Mucosa of descending colon (tissue), 3 donors: ENCODE data around the gene TFB1M. TPM values are rescaled to one million over a fixed set of nuclear protein-coding genes. Genes with fewer than 3 reads are reported as not detected.

ENCODE experiments used
- ATAC-seq: fragments of 200-7000 bp; cut with Tn5 transposase; one replicate; pipeline ENCODE4 v1.9.1; 2020; ENCODE audit warnings: mild to moderate bottlenecking, moderate library complexity
- DNase-seq, 3 donors: peaks; one replicate each; pipeline ENCODE4 v3.0.0-alpha.2; 2020
- H3K36me3 ChIP-seq: fragments of 200-600 bp; one replicate; pipeline ENCODE4 v1.8.0; 2021; ENCODE audit warnings: low read depth, mild to moderate bottlenecking
- H3K4me1 ChIP-seq: fragments of 200-600 bp; one replicate; pipeline ENCODE4 v1.8.0; 2021; ENCODE audit warnings: low read depth, mild to moderate bottlenecking
- H3K4me3 ChIP-seq: fragments of 200-600 bp; one replicate; pipeline ENCODE4 v1.8.0; 2021; ENCODE audit warnings: mild to moderate bottlenecking
- H3K9me3 ChIP-seq: fragments of 200-600 bp; one replicate; pipeline ENCODE4 v1.8.0; 2021; ENCODE audit warnings: mild to moderate bottlenecking
- intact Hi-C, 2 donors: fragments of 100-400 bp; cut with DNase I in 1 of 2; cut with micrococcal nuclease in 1 of 2; formaldehyde crosslinking; loops; one replicate each; pipeline versions ENCODE4 v1.11.0 to v1.11.1; 2022; cut with DNase I, micrococcal nuclease
- total RNA-seq, 3 donors: library from RNA; stranded (reverse); fragmentation: NEBNext Ultra II Directional in 2 of 3; extraction: Animal tissue kit (Norgen Biotek cat#: 25700) in 2 of 3; gene quantifications; one replicate each; pipeline versions ENCODE4 v1.2.1 to v1.2.4, GENCODE V29; 2021 to 2023
- TF ChIP-seq, protein P1 (sequence below): fragments of 200-600 bp; IDR thresholded peaks from one replicate; pipeline ENCODE4 v1.8.0; 2022; ENCODE audit warnings: antibody characterized with exemption, mild to moderate bottlenecking
- donor health status: DM: no; HTN: no; CAD: no; lungs with moderate emphysema.
- donor health status: DM: no; HTN: no; CAD: no.
- donor health status: DM: no; HTN: yes; CAD: no.

TFB1M gene
- total RNA-seq, 3 donors from 2014 or later: 23.7 to 28.3 (median 26.5) TPM

DNA sequence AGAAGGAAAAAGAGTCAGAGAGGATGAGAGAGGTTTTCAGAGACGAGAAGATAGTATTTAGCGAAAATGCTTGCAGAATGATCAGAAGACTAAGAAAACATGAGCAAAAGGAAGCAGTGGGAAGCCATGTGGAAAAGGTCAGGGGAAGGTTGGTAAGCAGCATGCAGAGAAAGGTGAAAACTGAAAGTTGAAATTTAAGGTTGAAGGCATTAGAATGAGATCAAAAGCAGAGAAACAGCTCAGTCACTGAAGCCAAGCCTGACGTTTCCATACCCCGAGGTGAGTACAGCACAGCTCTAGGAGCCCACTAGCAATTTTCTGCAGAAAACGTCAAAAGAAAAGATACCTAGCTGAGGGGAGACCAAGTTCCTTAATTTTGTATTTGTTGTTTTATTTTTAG lies 19.1 kb upstream of the TFB1M start:
- no peak overlapping the region for H3K4me3 ChIP-seq
- H3K4me1 ChIP-seq: no peaks in the 10 kb centered on the region
- no peaks in the 10 kb centered on the region for H3K36me3 ChIP-seq
- no peak for ATAC-seq
- TF ChIP-seq, protein P1, sequence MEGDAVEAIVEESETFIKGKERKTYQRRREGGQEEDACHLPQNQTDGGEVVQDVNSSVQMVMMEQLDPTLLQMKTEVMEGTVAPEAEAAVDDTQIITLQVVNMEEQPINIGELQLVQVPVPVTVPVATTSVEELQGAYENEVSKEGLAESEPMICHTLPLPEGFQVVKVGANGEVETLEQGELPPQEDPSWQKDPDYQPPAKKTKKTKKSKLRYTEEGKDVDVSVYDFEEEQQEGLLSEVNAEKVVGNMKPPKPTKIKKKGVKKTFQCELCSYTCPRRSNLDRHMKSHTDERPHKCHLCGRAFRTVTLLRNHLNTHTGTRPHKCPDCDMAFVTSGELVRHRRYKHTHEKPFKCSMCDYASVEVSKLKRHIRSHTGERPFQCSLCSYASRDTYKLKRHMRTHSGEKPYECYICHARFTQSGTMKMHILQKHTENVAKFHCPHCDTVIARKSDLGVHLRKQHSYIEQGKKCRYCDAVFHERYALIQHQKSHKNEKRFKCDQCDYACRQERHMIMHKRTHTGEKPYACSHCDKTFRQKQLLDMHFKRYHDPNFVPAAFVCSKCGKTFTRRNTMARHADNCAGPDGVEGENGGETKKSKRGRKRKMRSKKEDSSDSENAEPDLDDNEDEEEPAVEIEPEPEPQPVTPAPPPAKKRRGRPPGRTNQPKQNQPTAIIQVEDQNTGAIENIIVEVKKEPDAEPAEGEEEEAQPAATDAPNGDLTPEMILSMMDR: no peak
- no peaks in the 10 kb centered on the region for H3K9me3 ChIP-seq
- intact Hi-C loops: no loop called here
- no peak for DNase-seq

DNA sequence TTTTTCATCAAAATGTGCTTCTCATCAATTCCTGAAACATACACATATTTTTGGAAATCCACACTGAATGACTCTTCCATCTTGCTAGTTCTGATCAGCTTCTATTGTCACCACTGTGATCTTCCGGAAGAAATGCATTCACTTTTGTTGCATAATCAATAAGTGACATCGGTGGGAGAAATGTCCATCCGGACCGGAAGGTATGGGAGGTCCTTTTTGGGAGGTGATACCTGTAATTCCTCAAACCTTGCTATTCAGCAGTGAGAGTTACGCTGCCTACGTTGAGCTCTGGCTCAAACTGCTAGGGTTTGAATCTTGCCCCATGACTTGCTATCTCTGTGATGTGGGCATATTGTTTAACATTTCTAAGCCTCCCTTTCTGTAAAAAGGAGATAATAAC lies 16.6 kb upstream of the TFB1M start:
- intact Hi-C loops: no loop called here
- no peak for ATAC-seq

DNA sequence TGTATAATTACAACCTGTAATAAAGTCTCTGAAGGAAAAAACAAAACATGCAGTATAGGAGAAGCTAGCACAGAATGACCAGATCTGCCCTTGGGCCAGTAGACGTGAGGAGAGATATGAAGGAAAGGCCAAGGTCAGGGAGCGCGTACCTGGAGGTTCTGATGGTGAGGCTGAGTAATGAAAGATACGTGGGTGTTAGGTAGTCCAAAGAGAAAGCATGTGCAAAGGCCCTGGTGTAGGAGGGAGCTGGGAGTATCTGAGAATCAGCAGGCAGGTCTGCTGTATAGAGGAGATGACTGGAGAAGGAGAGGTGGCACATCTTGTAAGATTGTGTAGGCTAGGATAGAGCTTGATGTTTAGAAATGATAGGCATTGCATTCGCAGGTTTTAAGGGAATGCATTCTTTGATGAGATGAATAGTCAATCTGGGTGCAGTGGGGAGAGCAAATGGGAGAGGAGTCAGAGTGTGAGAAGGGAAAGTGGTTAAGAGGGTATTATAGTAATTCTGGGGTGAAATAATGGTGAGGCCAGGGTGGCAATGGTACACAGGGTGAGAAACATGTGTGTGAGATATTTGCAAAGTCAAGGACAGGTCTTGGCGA lies 15.9 kb upstream of the TFB1M start:
- intact Hi-C loops: no loop called here
- H3K36me3 ChIP-seq: no peaks in the 10 kb centered on the region
- H3K9me3 ChIP-seq: no peaks in the 10 kb centered on the region
- H3K4me1 ChIP-seq: no peaks in the 10 kb centered on the region
- H3K4me3 ChIP-seq: no peak overlapping the region
- TF ChIP-seq, protein P1: no peak
- no peak for DNase-seq
- ATAC-seq: no peak

More for the DNA sequence above, 16.6 kb upstream of the TFB1M start:
- H3K36me3 ChIP-seq: no peaks in the 10 kb centered on the region
- no peak overlapping the region for H3K4me3 ChIP-seq
- TF ChIP-seq, protein P1: no peak
- no peaks in the 10 kb centered on the region for H3K9me3 ChIP-seq
- H3K4me1 ChIP-seq: no peaks in the 10 kb centered on the region
- no peak for DNase-seq

DNA sequence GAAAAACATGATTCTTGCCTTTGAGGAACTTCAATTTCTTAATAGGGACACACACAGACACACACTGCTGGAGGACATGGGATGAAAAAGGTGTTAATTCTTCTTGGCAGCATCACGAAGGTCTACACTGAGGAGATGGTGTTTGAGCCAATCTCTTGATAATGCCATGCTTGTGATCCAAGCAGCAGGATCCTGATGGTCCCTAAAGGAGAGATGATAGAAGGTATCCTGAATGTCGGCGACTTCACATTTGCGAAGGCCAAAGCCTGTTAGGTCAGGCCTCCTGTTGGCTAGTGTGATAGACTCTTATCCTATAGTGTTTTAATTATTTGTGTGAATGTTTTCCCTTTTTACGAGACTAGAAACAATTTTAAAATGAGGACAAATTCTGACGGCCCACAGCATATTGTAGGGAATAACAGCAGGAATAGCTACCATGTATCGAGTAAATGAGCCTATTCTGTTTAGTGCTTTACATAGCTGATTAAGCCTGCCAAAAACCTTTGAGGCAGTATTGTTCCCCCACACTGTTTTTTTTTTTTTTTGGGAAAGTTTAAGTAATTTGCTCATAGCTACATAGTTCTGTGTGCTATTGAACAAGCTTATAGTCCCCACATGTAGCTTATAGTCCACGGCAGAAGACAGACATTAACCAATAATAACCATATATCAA lies 15.3 kb upstream of the TFB1M start:
- H3K4me1 ChIP-seq: no peaks in the 10 kb centered on the region
- intact Hi-C loops: loop anchor here in 1 of 2 donors (10.0 kb wide), 1 partner anchor 195 kb away; no protein-coding TSS in a partner anchor
- DNase-seq (no peak), ATAC-seq (no peak)
- H3K36me3 ChIP-seq: no peaks in the 10 kb centered on the region
- no peak overlapping the region for H3K4me3 ChIP-seq
- TF ChIP-seq, protein P1: no peak
- no peaks in the 10 kb centered on the region for H3K9me3 ChIP-seq

DNA sequence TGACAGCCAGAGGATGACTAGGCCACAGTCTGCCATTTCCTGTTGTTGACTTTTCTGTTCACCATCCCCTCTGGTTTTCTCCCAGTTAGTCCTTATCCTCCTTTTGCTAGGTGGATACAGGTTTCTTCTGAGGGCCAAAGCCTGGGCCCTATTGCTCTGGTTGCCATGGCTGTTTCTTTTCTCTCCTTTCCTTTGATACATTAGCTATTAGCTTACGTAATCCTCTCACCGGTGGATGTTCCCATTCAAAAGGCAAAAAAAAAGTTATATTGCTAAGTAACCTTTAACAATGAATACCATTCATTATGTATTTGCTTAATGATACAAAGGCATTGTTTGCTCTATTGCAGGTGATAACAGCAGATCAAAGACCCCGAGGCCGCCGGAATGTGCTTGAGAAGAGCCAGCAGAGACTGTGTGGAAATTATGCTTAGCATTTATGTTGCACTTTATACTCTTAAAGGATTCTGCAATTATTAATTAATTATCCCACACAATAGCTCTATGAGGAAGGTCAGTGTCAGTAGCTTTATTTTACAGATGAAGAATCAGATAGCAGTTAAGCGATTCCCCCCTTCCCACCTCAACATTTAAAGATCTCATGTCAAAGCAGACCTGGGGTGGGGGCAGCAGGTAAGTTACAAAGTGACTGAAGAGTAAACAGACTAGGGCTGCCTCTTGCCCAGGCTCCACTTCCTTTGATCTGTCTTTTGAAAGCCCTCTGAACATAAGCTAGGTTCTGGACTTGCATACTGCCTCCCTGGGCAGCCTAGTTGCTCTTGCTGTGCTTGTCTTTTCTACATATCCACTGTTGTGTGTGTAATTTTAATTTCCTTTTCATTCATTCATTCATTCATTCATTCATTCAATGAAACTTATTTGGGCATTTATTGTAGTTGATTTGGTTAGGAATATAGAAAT lies 14.5 kb upstream of the TFB1M start:
- Histone ChIP-seq H3K36me3 (no peaks in the 10 kb centered on the region), H3K4me1 (no peaks in the 10 kb centered on the region), H3K4me3 (no peak overlapping the region), H3K9me3 (no peaks in the 10 kb centered on the region)
- intact Hi-C loops: loop anchor here in 1 of 2 donors (10.0 kb wide), 1 partner anchor 196 kb away; no protein-coding TSS in a partner anchor
- TF ChIP-seq, protein P1: no peak
- DNase-seq (peak; percentile 42 to 59 (median 44)), ATAC-seq (peak; percentile 77)
